Choroid plexus epithelial cell (primary cell): ENCODE measurements around the gene NME7.

Source experiments
- DNase-seq: peaks from one replicate; pipeline ENCODE4 v3.0.0-alpha.2; 2010; ENCODE audit warnings: low read depth
- H3K4me3 ChIP-seq: 2 replicates; pipeline ENCODE4 v1.5.1; 2011; ENCODE audit warnings: low read depth, mild to moderate bottlenecking, control low read depth, low read length, moderate library complexity
- CTCF ChIP-seq: conservative IDR thresholded peaks from 2 replicates; pipeline ENCODE4 v1.5.1; 2011; ENCODE audit warnings: low read depth, mild to moderate bottlenecking, control low read depth, inconsistent platforms, low read length, moderate library complexity

NME7 gene

DNA sequence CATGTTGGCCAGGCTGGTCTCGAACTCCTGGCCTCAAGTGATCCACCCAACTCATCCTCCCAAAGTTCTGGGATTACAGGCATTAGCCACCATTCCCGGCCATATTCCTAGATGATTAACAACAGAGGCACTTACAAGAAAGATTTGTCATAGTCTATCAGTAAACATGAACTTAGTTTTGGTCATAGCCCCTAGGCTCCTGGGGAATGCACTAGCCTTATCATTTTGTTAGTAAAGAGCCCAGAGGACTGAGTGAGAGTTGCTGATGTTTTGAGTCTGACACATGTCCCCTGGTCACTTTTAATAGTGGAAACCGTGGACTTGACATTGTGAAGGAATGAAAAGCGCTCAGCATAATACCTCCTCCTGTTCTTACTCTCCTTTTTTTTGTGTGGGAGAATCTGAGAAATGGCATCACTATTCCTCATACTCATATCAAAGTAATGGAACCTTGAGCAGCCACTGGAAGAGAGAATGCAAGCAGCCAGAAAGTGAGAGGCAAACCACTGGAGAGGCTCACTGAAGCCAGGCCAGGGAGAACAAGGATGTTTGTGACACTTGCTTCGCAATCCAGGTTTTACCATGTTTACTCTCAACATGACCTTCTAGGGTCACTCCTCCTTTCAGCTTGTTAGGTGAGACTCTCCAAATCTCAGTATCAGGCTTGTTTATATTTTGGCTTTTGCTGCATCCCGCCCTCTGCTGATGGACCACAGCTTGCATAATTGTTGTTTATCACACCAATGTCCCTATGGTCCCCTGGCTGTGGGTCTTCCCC, 246.3 kb downstream of the NME7 start:
- no peak for DNase-seq
- TF ChIP-seq CTCF = no peak
- H3K4me3 ChIP-seq = no peak overlapping the region

- no peak overlapping the region for H3K4me3 ChIP-seq
- DNase-seq = peak; percentile 38
- no peak for TF ChIP-seq CTCF
Observed at GRCh38 chr1:169120066-169120465, 247.5 kb downstream of the NME7 start.

DNA sequence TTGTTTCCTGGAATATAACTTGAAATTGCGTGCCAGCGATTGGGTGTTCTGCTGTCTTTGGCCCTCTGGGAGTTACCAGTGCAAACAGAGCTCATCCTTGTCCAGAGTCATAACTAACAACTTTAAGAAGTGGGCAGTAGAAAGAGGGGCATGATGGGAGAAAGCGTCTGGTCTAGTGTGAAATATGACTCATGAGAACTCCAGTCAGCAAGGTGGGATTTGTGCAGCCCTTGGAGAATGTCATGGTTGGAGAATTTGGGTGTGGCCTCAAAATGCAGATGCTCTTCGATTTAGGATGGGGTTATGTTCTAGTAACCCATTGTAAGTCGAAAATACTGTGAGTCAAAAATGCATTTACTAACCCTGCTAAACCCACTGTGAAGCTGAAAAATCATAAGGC, 248.2 kb downstream of the NME7 start:
- TF ChIP-seq CTCF = no peak

GRCh38 chr1:169118227-169118626, 249.4 kb downstream of the NME7 start:
- TF ChIP-seq CTCF = no peak
- no peak for DNase-seq
- no peak overlapping the region for H3K4me3 ChIP-seq

More for the DNA sequence above, 248.2 kb downstream of the NME7 start:
- no peak overlapping the region for H3K4me3 ChIP-seq
- peak; percentile 56 for DNase-seq

DNA sequence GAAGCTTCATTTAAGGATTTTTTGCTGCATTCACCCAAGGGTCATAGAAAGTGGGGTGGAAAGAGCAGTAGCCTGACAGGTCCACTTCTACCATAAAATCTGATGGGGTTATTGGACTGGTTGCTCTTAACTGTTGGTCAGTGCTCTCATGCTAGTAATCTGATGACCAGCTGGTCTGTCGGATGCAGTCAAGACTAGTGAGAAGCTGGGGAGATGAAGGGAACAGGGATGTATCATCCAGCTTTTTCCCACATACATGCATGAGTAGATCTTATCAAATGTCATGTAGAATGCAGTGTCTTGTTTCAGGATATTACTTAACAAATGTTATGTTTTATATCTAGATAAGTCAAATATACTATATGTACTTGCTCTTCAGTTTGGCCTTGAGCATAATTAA, 250.0 kb downstream of the NME7 start:
- H3K4me3 ChIP-seq = no peak overlapping the region
- DNase-seq = no peak
- TF ChIP-seq CTCF = no peak

DNA sequence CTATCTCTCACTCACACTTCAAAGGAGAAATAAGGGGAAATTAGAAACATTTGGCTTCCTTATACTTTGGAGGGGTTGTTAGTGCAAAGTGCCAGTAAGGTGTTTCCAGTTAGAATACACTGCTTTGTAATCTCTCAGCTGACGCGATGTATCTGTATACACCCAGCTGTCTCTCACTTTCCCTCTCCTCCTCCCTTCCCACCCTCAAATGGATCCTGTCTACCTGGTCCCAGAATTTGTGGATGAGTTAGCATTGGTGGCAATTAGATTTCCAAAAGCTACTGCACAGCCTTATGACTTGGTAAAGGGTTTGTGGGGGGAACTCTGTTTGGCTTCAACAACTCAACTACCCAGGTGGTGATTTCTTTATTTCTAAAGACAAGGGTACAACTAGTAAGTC, 250.6 kb downstream of the NME7 start:
- H3K4me3 ChIP-seq = no peak overlapping the region
- no peak for TF ChIP-seq CTCF
- DNase-seq = no peak
